Activated CD4-positive, CD25-positive, alpha-beta regulatory T cell treated with anti-CD3 and anti-CD28 coated beads, Interleukin-2, amount 50 U/mL, for 24 hours (primary cell): ENCODE measurements around the gene SS18L1.

Source experiments
- ATAC-seq, 2 donors: fragments of 150-1000 bp; cut with Tn5 transposase; one replicate each; pipeline ENCODE4 v1.10.0; 2021; ENCODE audit warnings: mild to moderate bottlenecking in 1 of 2, moderate library complexity in 1 of 2

Gene SS18L1

DNA sequence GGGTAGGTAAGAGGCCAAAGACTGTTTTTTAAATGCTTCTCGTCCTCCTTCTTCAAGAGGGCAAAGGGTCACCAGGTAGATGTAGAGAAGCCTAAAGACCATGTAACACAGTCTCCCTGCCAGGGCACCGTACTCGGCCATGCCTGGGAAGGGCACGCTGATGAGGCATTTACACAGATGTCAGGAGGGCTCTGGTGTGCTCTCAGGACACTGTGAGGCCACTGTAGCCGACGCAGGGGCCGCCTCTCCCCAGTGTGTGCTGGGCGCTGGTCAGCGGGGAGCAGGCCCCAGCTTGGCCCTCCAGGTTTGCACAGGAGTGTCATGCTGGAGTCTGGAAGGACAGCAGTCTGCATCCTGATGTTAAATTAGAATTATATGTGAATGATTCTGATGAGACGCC is 32.1 kb downstream of the SS18L1 start:
- no peak for ATAC-seq

DNA sequence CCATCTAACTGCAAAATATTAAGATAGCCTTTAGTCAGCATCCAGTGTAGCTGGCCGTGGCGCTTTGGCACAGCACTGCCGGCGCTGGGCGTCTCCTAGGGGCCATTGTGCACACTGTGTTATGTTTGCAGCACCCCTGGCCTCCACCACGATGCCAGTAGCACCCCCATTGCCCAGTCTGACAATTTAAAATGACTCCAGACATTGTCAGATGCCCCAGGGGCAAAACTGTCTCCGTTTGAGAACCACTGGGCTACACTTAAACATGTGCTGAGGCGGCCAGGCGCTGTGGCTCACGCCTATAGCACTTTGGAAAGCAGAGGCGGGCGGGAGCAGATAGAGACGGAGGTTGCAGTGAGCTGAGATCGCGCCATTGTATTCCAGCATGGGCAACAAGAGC is 33.3 kb downstream of the SS18L1 start:
- no peak for ATAC-seq

DNA sequence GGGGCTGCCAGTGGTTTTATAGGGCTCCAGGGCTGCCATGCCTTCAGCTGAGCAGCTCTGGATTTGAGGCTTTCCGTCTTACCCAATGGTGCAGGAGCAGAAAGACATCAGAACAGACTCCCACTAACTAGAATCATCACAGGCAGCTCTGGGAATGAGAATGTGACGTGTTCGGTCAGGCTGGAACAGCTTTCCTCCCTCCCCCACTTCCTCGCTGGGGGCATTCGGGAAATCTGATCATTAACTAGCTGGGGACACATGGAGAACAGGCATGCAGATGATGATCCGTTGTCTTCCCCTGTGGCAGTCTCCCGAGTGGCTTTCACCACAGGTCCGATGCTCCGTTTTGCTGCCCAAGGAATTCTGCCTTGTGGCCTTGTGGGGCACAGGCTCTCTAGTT is 33.7 kb downstream of the SS18L1 start:
- ATAC-seq = no peak

DNA sequence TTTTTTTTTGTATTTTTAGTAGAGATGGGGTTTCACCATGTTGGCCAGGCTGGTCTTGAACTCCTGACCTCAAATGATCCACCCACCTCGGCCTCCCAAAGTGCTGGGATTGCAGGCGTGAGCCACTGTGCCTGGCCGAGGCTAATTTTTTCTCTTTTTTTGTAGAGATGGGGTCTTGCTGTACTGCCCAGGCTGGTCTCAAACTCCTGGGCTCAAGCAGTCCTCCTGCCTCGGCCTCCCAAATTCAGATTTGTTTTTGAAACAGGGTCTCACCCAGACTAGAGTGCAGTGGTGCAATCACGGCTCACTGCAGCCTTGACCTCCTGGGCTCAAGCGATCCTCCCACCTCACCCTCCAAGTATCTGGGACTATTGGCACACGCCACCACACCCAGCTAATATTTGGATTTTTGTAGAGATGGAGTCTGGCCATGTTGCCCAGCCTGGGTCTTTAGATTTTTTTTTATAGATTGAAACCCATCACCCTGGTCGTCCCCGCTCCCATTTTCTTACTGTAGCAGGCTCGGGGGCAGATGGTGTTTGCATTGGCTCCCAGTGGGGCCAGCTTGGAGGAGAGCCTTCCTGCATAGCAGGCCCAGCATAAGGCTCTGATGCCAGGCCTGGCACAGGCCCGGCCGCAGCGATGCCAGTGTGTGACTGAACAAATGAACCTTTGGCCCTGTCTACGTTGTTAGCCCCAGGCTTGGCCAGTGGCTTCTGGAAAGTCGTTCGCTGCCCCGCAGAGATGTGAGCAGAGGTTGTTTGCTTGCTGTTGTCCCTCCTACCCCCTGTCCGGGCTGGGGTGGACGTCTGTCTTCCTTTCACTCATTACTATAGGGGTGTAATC is 35.0 kb downstream of the SS18L1 start:
- no peak for ATAC-seq

DNA sequence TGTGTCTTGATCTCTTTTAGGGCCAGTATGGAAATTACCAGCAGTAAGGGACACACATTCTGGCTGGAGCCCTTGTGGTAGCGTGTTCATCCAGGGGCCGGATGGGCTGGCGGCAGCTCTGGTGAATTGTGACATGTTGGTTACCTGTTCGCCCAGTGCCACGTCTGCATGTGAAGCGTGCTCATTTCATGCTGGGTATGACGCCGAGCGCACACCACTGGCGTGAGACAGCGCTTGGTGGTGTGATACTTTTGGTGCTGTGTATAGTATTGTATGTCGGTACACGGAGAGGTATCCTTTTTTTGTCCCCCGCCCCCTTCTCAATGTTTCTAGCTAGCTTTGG is 35.6 kb downstream of the SS18L1 start:
- no peak for ATAC-seq

DNA sequence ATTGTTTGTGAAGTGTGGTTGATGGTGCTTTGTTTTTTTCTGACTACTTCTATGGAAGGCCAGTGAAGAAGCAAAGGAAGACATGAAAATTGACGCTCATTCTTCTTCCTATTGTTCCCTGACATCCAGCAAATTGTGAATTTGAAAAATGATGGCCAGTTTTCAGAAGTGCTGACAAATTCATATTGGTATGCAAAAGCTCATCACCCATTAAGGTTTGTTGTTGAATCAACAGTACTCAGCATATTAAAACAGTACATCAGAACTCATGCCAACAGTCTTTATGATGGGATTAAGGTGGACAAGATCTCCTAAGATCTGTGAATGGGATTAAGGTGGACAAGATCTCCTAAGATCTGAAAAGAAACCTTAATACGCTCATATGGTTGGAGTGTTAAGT is 38.2 kb downstream of the SS18L1 start:
- no peak for ATAC-seq

DNA sequence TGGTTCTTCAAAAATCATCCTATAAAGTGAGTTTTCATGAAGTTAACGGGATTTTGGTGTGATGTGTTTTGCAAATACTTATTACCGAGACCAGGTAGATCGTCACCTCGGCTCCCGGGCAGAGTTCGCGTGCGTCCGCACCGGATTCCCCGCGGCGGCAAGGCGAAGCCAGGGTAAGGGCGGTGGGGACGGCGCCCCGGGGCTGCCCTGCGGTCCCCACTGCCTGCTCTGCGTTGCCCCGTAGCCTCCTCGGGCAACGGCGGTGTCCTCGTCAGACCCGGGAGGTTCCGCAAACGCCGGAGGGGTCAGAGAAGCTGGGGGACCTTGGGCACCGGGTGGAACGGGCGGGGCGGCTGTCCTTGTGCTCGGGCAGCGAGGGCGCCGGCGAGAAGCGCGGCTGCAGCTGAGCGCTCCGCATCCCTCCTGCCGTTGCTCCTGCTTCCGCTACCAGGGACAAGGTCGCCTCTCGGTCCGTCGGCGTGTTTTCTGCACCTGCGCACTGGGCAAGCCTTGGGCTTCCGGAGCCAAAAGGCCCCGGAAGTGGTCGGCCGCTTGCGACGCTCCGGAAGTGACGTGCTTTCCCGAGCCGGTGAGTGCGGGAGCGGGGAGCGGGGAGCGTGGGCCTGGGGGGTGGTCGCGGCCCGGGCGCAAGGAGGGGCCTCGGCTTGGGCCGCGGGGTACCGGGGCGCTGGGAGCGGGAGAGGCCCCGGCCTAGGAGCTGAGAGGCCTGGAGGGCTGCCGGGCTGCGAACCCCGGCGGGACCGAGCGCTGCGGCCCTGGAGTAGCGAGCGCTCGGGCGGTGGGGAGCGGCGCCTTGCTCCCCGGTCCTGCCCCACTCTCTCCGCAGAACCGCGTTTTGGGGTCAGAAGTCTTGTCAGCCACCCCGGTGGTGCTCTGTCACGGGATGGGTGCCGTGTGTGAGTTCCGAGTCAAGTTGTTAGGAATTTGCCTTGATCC is 39.2 kb downstream of the SS18L1 start, which contains the start of gene MTG2:
MTG2 (plus strand) TSS at position 560 of the 957 bp plus-strand sequence. CDS start 10,393 bp downstream, outside the sequence.
- ATAC-seq = peak; percentile 96 to 97

DNA sequence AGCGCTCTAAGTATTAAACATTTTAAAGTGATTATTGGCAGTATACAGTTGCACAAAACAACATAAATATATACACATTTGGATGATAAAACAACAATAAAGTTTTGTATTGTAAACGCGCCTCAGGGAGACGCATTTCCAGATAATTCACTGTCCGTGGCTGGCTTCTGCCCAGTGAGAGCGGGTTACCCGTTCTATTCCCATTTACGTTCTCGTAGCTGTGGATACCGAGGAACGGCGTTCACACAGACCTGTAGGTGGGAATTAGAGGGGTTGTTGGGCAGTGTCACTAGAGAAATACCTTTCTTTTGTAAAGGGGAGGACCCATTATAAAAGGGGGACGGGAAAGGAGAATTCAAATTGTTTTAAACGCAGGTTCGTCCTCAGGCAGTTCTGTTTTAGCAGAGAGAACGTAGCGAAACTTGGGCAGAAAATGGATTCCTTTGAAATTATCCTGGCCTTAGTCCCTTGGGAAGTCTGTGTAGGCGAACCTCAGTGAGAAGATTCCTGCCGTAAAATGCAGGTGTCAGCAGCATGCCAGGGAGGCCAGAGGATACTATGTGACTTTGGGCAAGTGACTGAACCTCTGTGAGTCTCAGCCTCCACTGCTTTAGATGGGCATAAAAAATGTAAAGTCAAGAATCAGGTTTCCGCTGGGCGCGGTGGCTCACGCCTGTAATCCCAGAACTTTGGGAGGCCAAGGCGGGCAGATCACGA is 40.0 kb downstream of the SS18L1 start:
- no peak for ATAC-seq

DNA sequence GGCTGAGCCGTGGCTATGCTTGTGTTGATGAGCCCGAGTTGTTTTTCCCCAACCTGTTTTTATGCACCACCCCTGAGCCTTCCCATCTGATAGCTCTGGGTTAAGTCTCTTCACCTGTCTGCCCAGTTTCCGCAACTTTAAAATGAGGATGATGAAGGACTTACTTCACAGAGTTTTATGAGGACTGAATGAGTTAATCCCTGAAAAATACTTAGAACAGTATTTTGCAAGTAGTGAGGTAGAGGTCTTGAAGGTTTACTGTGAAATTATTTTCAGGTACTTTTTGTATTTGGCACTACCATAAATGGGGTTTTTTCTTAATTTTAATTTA is 42.5 kb downstream of the SS18L1 start:
- no peak for ATAC-seq

DNA sequence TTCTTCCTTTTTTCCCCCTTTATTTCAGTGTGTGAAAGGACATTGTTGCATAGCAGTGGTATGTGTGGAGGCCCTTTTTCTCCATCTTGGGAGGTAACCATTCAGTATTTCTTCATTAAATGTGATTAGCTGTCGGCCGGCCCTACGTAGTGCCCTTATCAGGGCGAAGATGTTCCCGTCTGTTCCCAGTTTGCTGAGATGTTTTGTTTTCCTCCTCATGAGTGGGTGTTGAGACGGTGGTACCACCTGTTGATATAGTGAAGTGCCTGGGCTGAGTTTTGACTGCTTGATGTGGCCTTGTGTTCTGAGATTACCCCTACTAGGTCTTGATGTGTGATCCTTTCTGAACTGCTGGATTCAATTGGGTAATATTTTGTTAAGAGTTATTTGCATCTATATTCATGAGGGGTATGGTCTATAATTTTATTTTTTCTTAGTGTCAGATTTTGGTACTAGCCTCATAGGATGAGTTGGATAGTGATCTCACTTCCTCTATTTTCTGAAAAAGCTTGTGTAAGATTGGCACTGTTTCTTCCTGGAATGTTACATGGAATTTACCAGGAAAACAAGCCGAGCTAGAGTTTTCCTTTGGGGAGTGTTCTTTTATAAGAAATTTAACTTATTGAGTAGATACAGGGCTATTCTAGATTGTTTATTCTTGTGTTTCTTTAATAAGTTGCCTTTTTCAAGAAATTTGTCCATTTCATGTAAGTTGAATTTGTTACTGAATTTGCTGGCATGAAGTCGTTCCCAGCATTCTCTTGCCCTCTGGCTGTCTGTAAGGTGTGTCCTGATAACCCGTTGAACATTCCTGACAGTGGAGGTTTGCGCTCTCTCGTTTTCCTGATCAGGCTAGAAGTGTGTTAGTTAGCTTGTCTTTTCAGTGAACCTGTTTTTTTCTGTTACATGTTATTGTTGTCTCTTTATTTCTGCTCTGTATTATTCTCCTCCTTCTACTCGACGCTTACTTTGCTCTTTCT is 43.6 kb downstream of the SS18L1 start:
- ATAC-seq = no peak

DNA sequence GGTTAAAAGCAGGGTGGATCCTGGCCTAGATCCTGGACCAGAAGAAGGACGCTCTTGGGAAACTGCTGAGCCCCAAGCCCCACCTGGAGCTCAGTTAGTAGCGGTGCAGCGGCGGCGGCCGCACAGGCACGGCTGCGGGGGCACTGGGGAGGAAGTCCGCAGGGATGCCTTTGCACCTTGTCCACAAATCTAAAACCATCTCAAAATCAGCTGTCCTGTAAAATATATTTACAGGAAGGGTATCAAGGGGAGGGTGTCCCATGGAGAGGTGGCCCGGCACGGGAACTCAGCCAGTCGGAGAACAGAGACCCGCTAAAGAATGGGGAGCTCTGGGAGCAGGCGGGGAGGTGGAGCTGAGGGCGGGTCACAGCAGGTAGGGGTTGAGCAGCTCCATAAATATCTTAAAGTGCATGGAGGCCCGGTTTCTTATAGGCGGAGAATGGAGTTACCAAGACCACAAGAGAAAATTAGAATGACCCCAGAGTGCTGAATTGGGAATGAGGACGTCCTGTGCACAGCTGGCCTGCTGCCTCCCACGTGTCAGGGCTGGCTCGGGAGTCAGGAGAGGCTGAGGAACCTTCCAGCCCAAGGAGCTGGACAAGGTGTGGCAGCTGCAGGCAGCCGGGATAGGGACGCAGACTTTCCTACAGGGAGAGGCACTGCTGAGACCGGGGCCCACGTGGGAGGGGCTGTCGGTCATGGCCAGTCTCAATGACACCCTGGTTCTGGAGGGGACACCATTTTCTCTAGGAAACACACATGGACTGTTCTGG is 47.3 kb downstream of the SS18L1 start:
- no peak for ATAC-seq

DNA sequence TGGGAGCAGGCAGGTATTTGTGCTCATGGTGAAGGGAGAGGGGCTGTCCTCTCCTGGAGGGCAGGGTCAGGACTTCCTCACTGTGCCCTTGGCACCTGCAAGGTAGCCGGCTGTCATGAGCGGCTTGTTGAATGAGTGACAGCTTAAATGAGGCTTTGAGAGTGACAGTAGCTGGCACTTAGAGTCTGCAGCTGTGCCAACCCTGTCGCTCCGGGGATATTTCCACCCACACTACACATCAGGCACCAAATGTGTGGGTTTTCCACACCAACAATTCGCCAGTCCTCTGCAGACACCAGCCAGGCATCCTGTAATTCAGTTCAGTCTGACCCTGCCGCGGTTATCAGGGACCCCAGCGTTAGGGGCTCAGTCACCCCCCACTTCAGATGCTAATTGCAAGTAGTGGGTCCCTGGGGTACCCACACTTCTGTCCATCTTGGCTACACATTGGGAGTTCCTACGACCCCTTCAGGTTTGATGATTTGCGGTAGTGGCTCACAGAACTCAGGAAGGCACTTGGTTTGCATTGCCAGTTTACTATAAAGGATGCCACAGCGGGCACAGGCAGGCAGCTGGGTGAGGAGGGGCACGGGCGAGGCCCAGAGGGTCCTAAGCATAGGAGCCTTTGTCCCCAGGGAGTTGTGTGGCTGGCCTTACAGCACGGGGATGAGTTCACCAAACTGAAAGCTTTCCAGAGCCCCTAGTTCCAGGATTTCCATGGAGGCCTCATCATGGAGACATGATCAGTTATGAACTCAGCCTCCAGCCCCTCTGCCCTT is 48.4 kb downstream of the SS18L1 start:
- ATAC-seq = no peak

DNA sequence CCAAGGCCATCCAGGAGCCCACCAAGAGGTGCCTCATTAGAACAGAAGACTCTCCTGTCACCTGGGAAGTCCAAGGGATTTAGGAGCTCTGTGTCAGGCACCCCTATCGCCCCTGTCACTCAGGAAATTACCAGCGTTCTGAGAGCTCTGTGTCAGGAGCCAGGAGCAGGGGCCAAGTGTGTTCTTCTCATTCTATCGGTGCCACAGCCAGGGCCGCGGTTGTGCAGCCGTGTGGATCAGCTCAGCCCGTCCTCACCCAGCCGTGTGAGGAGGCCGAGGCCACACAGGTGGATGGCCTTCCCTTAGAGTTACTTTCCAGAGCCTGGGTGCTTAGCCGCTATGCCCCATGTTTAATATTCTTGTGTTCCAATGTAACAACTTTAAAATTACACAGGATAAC is 49.1 kb downstream of the SS18L1 start:
- ATAC-seq = no peak

DNA sequence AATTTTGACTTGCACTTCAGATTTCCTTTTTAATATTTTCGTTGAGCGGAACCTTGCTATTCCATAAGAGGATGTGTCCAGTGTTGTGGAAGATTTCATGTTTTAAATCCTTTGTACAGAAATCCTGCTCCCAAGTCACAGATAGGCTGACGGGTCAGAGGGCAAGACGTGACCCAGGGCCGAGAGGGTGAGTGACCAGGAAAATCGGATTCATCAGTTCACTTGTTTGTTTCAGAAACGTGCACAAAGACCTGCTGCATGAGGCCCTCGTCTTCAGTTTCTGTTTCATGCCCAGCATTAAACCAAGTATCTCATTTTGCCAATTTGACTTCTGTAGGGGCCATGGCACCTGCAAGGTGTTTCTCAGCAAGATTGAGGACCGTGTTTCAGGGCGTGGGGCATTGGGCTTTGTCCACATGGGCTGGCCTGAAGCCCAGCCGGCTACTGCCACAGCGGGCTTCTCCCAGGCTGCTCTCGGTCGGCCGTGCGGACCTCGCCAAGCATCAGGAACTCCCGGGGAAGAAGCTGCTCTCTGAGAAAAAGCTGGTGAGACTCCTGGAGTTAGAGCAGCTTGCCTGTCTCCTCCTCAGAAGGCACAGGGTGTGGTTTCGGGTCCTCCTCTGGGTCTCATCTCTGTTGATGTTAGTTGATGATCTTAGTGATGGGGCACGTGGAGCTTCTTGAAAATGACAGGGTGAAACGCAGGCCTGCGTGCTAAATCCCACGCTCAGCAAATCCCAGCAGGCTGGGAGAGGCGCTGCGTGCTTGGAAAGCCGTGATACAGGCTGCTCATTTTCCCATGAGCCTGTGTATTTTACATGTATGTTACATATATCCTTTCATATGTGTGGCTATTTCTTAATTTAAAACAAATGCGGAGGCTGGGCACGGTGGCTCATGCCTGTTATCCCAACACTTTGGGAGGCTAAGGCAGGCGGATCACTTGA is 49.8 kb downstream of the SS18L1 start:
- no peak for ATAC-seq

DNA sequence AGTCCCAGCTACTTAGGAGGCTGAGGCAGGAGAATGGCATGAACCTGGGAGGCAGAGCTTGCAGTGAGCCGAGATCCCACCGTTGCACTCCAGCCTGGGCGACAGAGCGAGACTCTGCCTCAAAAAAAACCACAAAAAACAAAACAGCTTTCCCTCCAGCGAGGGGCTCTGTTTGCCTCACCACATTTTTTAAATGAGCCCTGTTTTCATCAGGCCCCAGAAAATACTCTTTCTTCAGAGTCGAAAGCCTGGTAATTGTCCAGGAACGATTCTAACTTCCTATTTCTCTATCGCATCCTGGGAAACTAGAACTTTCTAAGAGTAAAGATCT is 51.5 kb downstream of the SS18L1 start:
- ATAC-seq = no peak

DNA sequence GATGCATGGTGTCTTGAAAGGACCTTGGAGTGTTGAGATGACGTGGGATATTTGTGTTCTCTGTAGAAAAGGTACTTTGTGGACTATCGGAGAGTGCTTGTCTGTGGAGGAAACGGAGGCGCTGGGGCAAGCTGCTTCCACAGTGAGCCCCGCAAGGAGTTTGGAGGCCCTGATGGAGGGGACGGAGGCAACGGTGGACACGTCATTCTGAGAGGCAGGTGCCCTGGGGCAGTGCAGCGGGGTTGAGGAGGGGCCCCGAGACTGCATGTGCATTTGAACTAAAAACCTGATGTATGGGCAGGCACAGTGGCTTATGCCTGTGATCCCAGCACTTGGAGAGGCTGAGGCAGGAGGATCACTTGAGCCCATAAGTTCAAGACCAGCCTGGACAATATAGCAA is 52.2 kb downstream of the SS18L1 start:
- ATAC-seq = no peak

DNA sequence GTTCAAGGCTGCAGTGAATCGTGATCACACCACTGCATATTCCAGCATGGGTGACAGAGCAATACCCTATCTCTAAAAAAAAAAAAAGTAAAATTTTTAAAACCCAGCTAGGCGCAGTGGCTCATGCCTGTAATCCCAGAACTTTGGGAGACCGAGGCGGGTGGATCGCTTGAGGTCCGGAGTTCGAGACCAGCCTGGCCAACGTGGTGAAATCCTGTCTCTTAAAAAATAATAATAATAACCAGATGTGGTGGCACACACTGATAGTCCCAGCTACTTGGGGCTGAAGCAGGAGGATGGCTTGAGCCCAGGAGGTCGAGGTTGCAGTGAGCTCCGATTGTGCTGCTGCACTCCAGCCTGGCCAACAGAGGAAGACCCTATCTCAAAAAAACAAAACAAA is 52.7 kb downstream of the SS18L1 start:
- ATAC-seq = no peak

DNA sequence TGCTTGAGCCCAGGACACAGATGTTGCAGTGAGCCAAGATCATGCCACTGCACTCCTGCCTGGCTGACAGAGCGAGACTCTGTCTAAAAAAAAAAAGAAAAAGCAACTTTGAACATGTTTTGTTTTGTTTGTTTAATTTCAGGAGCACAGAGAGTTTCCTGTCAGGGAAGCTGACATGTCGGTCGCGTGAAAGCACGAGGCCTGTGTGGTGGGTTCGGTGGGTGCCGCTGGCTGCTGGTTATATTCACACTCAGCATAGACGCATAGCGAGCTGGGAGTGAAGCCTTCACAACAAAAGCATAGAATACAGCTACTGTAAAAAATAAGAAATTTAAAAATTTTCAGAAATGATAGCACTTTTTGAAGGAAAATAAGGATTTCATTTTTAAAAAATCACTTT is 53.7 kb downstream of the SS18L1 start:
- ATAC-seq = no peak

DNA sequence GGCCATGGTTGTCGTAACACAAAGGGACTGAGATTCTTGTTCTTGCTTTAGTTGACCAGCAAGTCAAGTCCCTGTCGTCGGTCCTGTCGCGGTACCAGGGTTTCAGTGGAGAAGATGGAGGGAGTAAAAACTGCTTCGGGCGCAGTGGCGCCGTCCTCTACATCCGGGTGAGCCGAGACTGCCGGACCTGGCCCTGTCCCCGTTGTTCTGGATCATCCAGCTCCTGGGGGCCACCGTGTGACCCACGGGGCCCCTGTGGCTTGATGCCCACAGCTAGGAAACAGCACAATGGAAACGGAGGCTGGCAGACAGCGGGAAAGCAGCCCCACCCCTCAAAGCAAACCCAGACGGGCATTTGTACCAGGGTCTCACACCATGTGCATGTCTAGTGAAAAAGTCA is 54.2 kb downstream of the SS18L1 start:
- no peak for ATAC-seq
